Tibial artery (tissue), 4 donors: ENCODE data around the gene ABHD17C.
"Not testable (repeated sequence)": the region's sequence is repeated elsewhere in the genome, so short reads cannot be mapped to it uniquely, and the experiment has no call there.

Source experiments
- DNase-seq, 2 donors: peaks; one replicate each; pipeline ENCODE4 v3.0.0-alpha.2; 2019
- H3K27ac ChIP-seq, 2 donors: fragments of 200-600 bp; sonication (generic) in 1 of 2; 1 replicate in 1 of 2; 2 replicates in 1 of 2; pipeline ENCODE4 v1.5.1; 2018 to 2019; ENCODE audit warnings: mild to moderate bottlenecking in 1 of 2
- H3K27me3 ChIP-seq, 2 donors: fragments of 200-600 bp; sonication (generic) in 1 of 2; one replicate each; pipeline versions ENCODE4 v1.5.1 to v1.6.0; 2016 to 2019
- H3K36me3 ChIP-seq, 3 donors: fragments of 200-600 bp; sonication (generic) in 2 of 3; one replicate each; pipeline ENCODE4 v1.5.1; 2016 to 2019; ENCODE audit warnings: mild to moderate bottlenecking in 2 of 3
- H3K4me1 ChIP-seq, 4 donors: fragments of 200-600 bp; sonication (generic) in 2 of 4; 1 replicate in 3 of 4; 2 replicates in 1 of 4; pipeline ENCODE4 v1.5.1; 2016 to 2019
- H3K4me3 ChIP-seq, 2 donors: fragments of 200-600 bp; sonication (generic) in 1 of 2; 1 replicate in 1 of 2; 2 replicates in 1 of 2; pipeline ENCODE4 v1.5.1; 2018 to 2019; ENCODE audit warnings: mild to moderate bottlenecking in 2 of 2
- H3K9me3 ChIP-seq, 3 donors: fragments of 200-600 bp; sonication (generic) in 1 of 3; one replicate each; pipeline ENCODE4 v1.5.1; 2016 to 2019
- intact Hi-C: fragments of 100-400 bp; cut with DNase I; formaldehyde crosslinking; loops from one replicate; pipeline ENCODE4 v1.15.0; 2023; ENCODE audit warnings: low total_unique reads
- TF ChIP-seq, protein P1 (sequence below), 2 experiments: fragments of 200-600 bp in 1 of 2; fragments of 450-650 bp in 1 of 2; IDR thresholded peaks; one replicate each; pipeline ENCODE4 v1.5.1; 2017 to 2019; ENCODE audit warnings: antibody characterized with exemption in 2 of 2, mild to moderate bottlenecking in 1 of 2, moderate library complexity in 1 of 2

Gene ABHD17C

DNA sequence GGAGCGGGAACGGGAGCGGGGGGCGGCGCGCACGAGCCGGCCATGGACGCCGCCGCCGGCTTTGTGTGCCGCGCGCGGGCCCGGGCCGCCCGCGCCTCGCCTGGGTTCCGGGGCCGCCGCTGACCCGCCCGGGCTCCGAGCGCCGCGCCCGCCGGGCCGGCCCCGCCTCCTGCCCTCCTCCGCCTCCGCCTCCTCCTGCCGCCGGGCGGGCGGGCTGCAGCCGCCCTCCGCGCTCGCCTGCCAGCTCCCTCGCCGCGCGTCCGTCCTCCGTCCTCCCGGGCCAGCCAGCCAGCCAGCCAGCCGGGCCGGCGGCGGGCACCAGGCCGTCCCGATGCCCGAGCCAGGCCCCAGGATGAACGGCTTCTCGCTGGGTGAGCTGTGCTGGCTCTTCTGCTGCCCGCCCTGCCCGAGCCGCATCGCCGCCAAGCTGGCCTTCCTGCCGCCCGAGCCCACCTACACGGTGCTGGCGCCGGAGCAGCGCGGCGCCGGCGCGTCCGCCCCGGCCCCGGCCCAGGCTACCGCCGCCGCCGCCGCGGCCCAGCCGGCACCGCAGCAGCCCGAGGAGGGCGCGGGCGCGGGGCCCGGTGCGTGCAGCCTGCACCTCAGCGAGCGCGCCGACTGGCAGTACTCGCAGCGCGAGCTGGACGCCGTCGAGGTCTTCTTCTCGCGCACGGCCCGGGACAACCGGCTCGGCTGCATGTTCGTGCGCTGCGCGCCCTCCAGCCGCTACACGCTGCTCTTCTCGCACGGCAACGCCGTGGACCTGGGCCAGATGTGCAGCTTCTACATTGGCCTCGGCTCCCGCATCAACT lies at the start of gene ABHD17C:
Gene ABHD17C, plus strand, starts transcription at position 212 of the 812 bp plus-strand sequence. Its CDS starts 120 bp downstream, at position 332.
- DNase-seq, result peak; percentile 46 to 75
- Histone ChIP-seq H3K27ac (peak within 1 kb of the TSS; percentile 89), H3K36me3 (no peaks in the 10 kb centered on the region), H3K4me1 (peaks cover 0 to 19% (median 16%) of the 10 kb centered on the region in 4 donors), H3K27me3 (no peaks in the 10 kb centered on the region), H3K9me3 (no peaks in the 10 kb centered on the region), H3K4me3 (peak within 1 kb of the TSS; percentile 77 to 87)
- intact Hi-C loops, result loop anchor here (5.0 kb wide), 1 partner anchor 82 kb away; the partner anchor contains the start of gene CEMIP
- TF ChIP-seq, protein P1, sequence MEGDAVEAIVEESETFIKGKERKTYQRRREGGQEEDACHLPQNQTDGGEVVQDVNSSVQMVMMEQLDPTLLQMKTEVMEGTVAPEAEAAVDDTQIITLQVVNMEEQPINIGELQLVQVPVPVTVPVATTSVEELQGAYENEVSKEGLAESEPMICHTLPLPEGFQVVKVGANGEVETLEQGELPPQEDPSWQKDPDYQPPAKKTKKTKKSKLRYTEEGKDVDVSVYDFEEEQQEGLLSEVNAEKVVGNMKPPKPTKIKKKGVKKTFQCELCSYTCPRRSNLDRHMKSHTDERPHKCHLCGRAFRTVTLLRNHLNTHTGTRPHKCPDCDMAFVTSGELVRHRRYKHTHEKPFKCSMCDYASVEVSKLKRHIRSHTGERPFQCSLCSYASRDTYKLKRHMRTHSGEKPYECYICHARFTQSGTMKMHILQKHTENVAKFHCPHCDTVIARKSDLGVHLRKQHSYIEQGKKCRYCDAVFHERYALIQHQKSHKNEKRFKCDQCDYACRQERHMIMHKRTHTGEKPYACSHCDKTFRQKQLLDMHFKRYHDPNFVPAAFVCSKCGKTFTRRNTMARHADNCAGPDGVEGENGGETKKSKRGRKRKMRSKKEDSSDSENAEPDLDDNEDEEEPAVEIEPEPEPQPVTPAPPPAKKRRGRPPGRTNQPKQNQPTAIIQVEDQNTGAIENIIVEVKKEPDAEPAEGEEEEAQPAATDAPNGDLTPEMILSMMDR (IDR thresholded peaks at IDR 0.05), result no peak

DNA sequence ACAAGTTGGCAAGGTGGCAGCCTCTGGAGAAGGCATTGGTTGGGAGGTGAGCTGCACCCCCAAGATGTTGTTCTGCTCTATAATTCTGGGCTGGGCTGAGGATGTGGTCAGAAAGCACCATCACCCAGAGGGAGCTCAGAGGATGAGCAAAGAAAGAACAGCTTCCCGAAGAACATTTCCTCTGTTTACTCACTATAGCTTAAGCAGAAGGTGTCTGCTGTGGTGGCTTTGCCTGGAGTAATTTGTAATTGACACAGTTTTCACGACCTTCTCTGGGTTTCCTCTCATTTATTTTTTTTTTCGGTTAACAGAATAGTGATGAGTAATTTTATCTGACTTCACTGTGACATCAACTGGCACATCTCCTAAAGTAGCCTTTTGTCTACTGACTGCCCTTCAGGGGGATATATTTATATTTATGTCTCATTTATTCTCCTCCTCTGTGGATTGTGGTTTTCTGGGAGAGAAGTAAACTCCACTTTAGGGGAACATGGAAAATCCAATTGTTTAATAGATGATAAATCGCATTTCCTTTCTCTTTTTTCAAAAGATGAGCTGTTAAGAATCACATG lies 49.5 kb upstream of the ABHD17C start:
- TF ChIP-seq, protein P1 (IDR thresholded peaks at IDR 0.05), result no peak
- Histone ChIP-seq H3K27ac (no peak overlapping the region), H3K4me3 (no peak overlapping the region), H3K36me3 (no peaks in the 10 kb centered on the region), H3K4me1 (no peaks in the 10 kb centered on the region), H3K27me3 (no peaks in the 10 kb centered on the region), H3K9me3 (peaks cover 0 to 3% (median 0%) of the 10 kb centered on the region in 3 donors)
- intact Hi-C loops, result no loop called here
- no peak for DNase-seq

DNA sequence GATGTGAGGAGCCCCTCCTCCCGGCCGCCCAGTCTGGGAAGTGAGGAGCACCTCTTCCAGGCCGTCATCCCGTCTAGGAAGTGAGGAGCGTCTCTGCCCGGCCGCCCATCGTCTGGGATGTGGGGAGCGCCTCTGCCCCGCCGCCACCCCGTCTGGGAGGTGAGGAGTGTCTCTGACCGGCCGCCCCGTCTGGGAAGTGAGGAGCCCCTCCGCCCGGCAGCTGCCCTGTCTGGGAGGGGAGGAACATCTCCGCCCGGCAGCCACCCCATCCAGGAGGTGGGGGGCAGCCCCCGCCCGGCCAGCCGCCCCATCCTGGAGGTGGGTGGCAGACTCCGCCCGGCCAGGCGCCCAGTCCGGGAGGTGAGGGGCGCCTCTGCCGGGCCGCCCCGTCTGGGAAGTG lies 47.7 kb upstream of the ABHD17C start:
- intact Hi-C loops, DNase-seq: not testable (repeated sequence)

DNA sequence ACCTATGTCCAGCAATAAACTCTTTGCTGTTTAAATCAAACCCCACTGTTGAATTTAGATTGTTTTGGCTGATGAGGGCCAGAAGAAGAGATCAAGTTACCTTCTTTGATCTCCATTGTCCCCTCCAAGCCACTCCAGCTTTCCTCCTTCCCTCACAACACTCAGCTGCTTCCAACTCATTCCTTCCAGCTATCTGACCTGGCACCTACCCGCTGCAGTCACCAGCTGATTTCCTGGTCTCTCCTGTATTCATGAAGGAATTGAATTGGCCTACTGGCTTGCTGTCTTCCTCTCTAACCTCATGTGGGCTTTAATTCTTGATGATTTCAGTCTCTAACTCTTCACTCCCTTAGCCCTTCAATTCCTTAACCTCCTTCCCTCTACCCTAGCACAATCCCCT lies 40.8 kb upstream of the ABHD17C start:
- Histone ChIP-seq H3K27me3 (peaks cover 0 to 3% of the 10 kb centered on the region in 2 donors), H3K4me1 (no peaks in the 10 kb centered on the region), H3K9me3 (peaks cover 0 to 20% (median 13%) of the 10 kb centered on the region in 3 donors), H3K36me3 (no peaks in the 10 kb centered on the region), H3K27ac (no peak overlapping the region), H3K4me3 (no peak overlapping the region)
- intact Hi-C loops, result no loop called here
- DNase-seq, result no peak
- TF ChIP-seq, protein P1 (IDR thresholded peaks at IDR 0.05), result no peak

More for the DNA sequence above, 47.7 kb upstream of the ABHD17C start:
- not testable (repeated sequence) for H3K4me1 ChIP-seq, H3K4me3 ChIP-seq, H3K36me3 ChIP-seq, H3K27ac ChIP-seq, H3K27me3 ChIP-seq
- H3K9me3 ChIP-seq, result peaks cover 0 to 13% (median 12%) of the 10 kb centered on the region in 3 donors

DNA sequence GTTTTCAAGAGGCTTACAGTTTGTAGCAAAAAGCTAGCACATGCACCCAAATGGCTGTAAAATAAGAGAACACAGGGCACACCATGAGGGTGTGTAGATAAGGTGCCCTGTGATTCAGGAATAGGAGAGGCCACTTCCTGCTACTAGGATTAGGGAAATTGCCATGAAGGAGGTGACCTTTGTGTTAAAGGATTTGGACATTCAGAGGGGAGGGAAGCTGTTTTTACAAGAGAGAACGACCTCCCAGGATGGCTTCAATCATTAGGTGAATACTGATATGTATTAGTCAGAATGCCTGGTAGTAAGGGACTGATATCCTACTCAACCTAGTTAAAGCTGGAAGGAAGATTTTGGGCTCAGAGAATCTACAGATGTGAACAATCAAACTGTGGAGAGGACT lies 35.7 kb upstream of the ABHD17C start:
- H3K27me3 ChIP-seq, result peaks cover 0 to 3% of the 10 kb centered on the region in 2 donors
- no peaks in the 10 kb centered on the region for H3K9me3 ChIP-seq
- DNase-seq, result no peak
- no peak overlapping the region for H3K4me3 ChIP-seq
- intact Hi-C loops, result no loop called here
- H3K4me1 ChIP-seq, result no peaks in the 10 kb centered on the region
- TF ChIP-seq, protein P1 (IDR thresholded peaks at IDR 0.05), result no peak
- H3K36me3 ChIP-seq, result no peaks in the 10 kb centered on the region
- no peak overlapping the region for H3K27ac ChIP-seq

DNA sequence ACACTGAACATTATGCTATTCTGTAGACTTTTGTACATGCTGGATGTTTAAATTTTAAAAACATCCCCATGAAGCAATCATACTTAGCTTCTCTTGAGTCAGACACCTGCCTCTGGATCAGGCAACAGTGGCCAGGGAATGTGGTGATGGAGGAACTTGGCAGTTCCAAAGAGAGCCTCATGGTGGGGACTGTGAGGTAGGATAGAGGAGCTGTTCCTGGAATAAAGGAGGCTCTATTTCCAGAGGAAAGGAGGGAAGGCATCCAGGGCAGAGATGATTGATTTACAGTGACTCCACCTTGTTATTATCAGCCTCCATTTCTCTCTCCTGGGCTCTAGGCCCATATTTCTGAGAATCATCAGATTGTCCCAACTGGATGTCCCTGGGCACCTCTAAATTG lies 35.0 kb upstream of the ABHD17C start:
- no peak for DNase-seq
- no peak overlapping the region for H3K27ac ChIP-seq

More for the DNA sequence above, 35.0 kb upstream of the ABHD17C start:
- Histone ChIP-seq H3K9me3 (no peaks in the 10 kb centered on the region), H3K36me3 (no peaks in the 10 kb centered on the region), H3K4me3 (no peak overlapping the region), H3K4me1 (no peaks in the 10 kb centered on the region), H3K27me3 (peaks cover 0 to 3% of the 10 kb centered on the region in 2 donors)
- TF ChIP-seq, protein P1 (IDR thresholded peaks at IDR 0.05), result peak; percentile 35 to 40
- intact Hi-C loops, result no loop called here
